Stimulated activated CD4-positive, alpha-beta T cell treated with anti-CD3 and anti-CD28 coated beads, Interleukin-15, amount 100 ng/mL, for 1 hour (primary cell): ENCODE data around the gene ZFPM1.
"Not testable (repeated sequence)": the region's sequence is repeated elsewhere in the genome, so short reads cannot be mapped to it uniquely, and the experiment has no call there.

Experiments
- DNase-seq, 2 donors: peaks; one replicate each; pipeline ENCODE4 v3.0.0-alpha.2; 2020; ENCODE audit warnings: low read depth in 1 of 2, low spot score in 1 of 2

Gene ZFPM1

GRCh38 chr16:88464447-88465318 is 11.6 kb downstream of the ZFPM1 start:
- DNase-seq: no peak

- DNase-seq: no peak
These were observed 12.4 kb downstream of the ZFPM1 start for GRCh38 chr16:88465387-88465983.

GRCh38 chr16:88466175-88466862 is 13.2 kb downstream of the ZFPM1 start:
- DNase-seq: no peak

- DNase-seq: no peak
These were observed 13.9 kb downstream of the ZFPM1 start for GRCh38 chr16:88466949-88467348.

GRCh38 chr16:88467541-88467944 is 14.5 kb downstream of the ZFPM1 start:
- DNase-seq: no peak

- no peak for DNase-seq
These were observed 15.4 kb downstream of the ZFPM1 start for GRCh38 chr16:88468275-88469129.

- peak in 1 of 2 donors; percentile 30 for DNase-seq
These were observed 16.7 kb downstream of the ZFPM1 start for GRCh38 chr16:88469615-88470395.

GRCh38 chr16:88470396-88470680 is 17.3 kb downstream of the ZFPM1 start:
- DNase-seq: not testable (repeated sequence)

GRCh38 chr16:88470696-88471095 is 17.6 kb downstream of the ZFPM1 start:
- not testable (repeated sequence) for DNase-seq

GRCh38 chr16:88471115-88471514 is 18.0 kb downstream of the ZFPM1 start:
- DNase-seq: no peak

- DNase-seq: no peak
These were observed 18.5 kb downstream of the ZFPM1 start for GRCh38 chr16:88471575-88471974.

- DNase-seq: no peak
These were observed 19.0 kb downstream of the ZFPM1 start for GRCh38 chr16:88472069-88472468.

GRCh38 chr16:88472637-88473205 is 19.6 kb downstream of the ZFPM1 start:
- DNase-seq: no peak

GRCh38 chr16:88473666-88474534 is 20.8 kb downstream of the ZFPM1 start:
- no peak for DNase-seq

GRCh38 chr16:88475037-88475436 is 22.0 kb downstream of the ZFPM1 start:
- no peak for DNase-seq

GRCh38 chr16:88476203-88476602 is 23.1 kb downstream of the ZFPM1 start:
- no peak for DNase-seq

- DNase-seq: no peak
These were observed 23.8 kb downstream of the ZFPM1 start for GRCh38 chr16:88476817-88477397.

GRCh38 chr16:88477631-88478519 is 24.8 kb downstream of the ZFPM1 start:
- no peak for DNase-seq
